PC-3 (cell line): Measurements from ENCODE around the gene PANK4.

Source experiments
- CTCF ChIP-seq: fragments of 300-600 bp; sonication (generic); conservative IDR thresholded peaks from 2 replicates; pipeline ENCODE4 v1.5.1; 2017; ENCODE audit warnings: antibody characterized with exemption, low read depth, mild to moderate bottlenecking, low read length
- EZH2 ChIP-seq: fragments of 300-600 bp; sonication (generic); IDR thresholded peaks from one replicate; pipeline ENCODE4 v1.6.1; 2017; ENCODE audit warnings: antibody characterized with exemption, mild to moderate bottlenecking, low read length; ENCODE audit not compliant: unreplicated experiment

- TF ChIP-seq CTCF (no peak), EZH2 (no peak)
Observed at GRCh38 chr1:2557482-2558400, 31.3 kb upstream of the PANK4 start.
